SK-N-SH (cell line): ENCODE data around the gene ADAMTS2.

Source experiments
- CTCF ChIP-seq: fragments of 200-600 bp; sonication (generic); IDR thresholded peaks from 2 replicates; pipeline ENCODE4 v1.6.1; 2017; ENCODE audit warnings: antibody characterized with exemption, mild to moderate bottlenecking, moderate library complexity
- EP300 ChIP-seq, 2 experiments: IDR thresholded peaks; 2 replicates each; pipeline versions ENCODE4 v1.4.0 to v1.6.1; 2012; ENCODE audit warnings: borderline replicate concordance in 1 of 2, low read depth in 1 of 2, low read length in 1 of 2
- FOSL2 ChIP-seq: IDR thresholded peaks from 2 replicates; pipeline ENCODE4 v1.4.0; 2012; ENCODE audit warnings: low read depth, mild to moderate bottlenecking, moderate library complexity, borderline replicate concordance
- JUND ChIP-seq: IDR thresholded peaks from 2 replicates; pipeline ENCODE4 v1.4.0; 2012
- MEF2A ChIP-seq: IDR thresholded peaks from 2 replicates; pipeline ENCODE4 v1.4.0; 2012; ENCODE audit warnings: low read depth, borderline replicate concordance
- NRF1 ChIP-seq: IDR thresholded peaks from 2 replicates; pipeline ENCODE4 v1.6.1; 2012; ENCODE audit warnings: low read depth, mild to moderate bottlenecking, low read length
- PBX3 ChIP-seq: IDR thresholded peaks from 2 replicates; pipeline ENCODE4; 2012
- SIN3A ChIP-seq: IDR thresholded peaks from 2 replicates; pipeline ENCODE4 v1.6.1; 2012; ENCODE audit warnings: low read depth, mild to moderate bottlenecking, low read length, moderate library complexity, borderline replicate concordance
- SMC3 ChIP-seq: IDR thresholded peaks from 2 replicates; pipeline ENCODE4 v1.6.1; 2012; ENCODE audit warnings: low read depth, low read length, improper control_type of control experiment
- TCF12 ChIP-seq: IDR thresholded peaks from 2 replicates; pipeline ENCODE4 v1.4.0; 2012
- TEAD4 ChIP-seq: IDR thresholded peaks from 2 replicates; pipeline ENCODE4 v1.4.0; 2012; ENCODE audit warnings: mild to moderate bottlenecking, borderline replicate concordance; ENCODE audit not compliant: insufficient read depth
- YY1 ChIP-seq: IDR thresholded peaks from 2 replicates; pipeline ENCODE4 v1.4.0; 2012; ENCODE audit warnings: low read depth, mild to moderate bottlenecking
- TF ChIP-seq, protein P1 (sequence below): IDR thresholded peaks from 2 replicates; pipeline ENCODE4 v1.4.0; 2012; ENCODE audit warnings: low read depth, borderline replicate concordance

DNA sequence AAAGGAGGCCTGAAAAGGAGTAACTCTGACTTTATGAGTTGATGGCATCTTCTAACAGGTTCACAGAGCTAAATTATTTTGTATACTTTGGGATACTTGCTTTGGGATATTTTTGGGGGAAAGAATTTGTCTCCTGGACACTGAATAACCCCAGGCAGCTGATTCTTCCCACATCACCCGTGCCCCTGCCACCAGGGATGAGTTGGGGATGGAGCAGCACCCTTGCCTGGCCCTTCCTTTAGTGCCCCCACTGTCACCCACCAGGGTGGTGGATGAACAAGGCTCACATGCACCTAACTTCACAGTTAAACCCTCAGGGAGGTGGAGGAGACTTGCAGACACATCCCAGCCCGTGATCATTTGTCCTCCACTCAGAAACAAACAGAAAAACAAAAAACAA is 2.3 kb upstream of the ADAMTS2 start:
- TF ChIP-seq CTCF (no peak), MEF2A (no peak), SIN3A (no peak), EP300 (IDR thresholded peaks at IDR 0.05; ENCODE audit: borderline replicate concordance in 1 of 2, low read depth in 1 of 2, low read length in 1 of 2) (no peak), TCF12 (no peak), PBX3 (no peak), SMC3 (no peak), YY1 (no peak), FOSL2 (no peak), TEAD4 (no peak), JUND (no peak), NRF1 (no peak)
- TF ChIP-seq, protein P1, sequence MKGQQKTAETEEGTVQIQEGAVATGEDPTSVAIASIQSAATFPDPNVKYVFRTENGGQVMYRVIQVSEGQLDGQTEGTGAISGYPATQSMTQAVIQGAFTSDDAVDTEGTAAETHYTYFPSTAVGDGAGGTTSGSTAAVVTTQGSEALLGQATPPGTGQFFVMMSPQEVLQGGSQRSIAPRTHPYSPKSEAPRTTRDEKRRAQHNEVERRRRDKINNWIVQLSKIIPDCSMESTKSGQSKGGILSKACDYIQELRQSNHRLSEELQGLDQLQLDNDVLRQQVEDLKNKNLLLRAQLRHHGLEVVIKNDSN, result no peak
